HepG2 (cell line): ENCODE results near the gene TAF1B. TPM values are rescaled to one million over a fixed set of nuclear protein-coding genes. Genes with fewer than 3 reads are reported as not detected.

Experiments used
- CCDC6 ChIP-seq: sonication (generic); formaldehyde crosslinking; IDR thresholded peaks from 2 replicates; pipeline ENCODE4 v1.8.1; 2022; ENCODE audit warnings: mild to moderate bottlenecking, missing genetic modification reagents, moderate library complexity
- EED ChIP-seq: sonication (generic); formaldehyde crosslinking; IDR thresholded peaks from 2 replicates; pipeline ENCODE4 v1.5.0; 2020; ENCODE audit warnings: mild to moderate bottlenecking, missing genetic modification reagents
- HOMEZ ChIP-seq: IDR thresholded peaks from 2 replicates; pipeline ENCODE4 v1.6.1; 2016; ENCODE audit warnings: low read depth
- PAXIP1 ChIP-seq: sonication (generic); formaldehyde crosslinking; conservative IDR thresholded peaks from 2 replicates; pipeline ENCODE4 v1.4.0; 2020; ENCODE audit warnings: mild to moderate bottlenecking, missing genetic modification reagents, moderate library complexity
- SMARCE1 ChIP-seq: fragments of 450-650 bp; IDR thresholded peaks from 2 replicates; pipeline ENCODE4 v1.6.1; 2017; ENCODE audit warnings: borderline replicate concordance
- SRF ChIP-seq: IDR thresholded peaks from 2 replicates; pipeline ENCODE4 v1.6.1; 2011; ENCODE audit warnings: mild to moderate bottlenecking, low read depth, low read length, moderate library complexity
- TBL1XR1 ChIP-seq: fragments of 150-350 bp; IDR thresholded peaks from 2 replicates; pipeline ENCODE4 v1.6.1; 2014; ENCODE audit warnings: borderline replicate concordance, low read length; ENCODE audit not compliant: partially characterized antibody
- TFDP2 ChIP-seq: sonication (generic); formaldehyde crosslinking; IDR thresholded peaks from 2 replicates; pipeline ENCODE4 v1.4.0; 2020; ENCODE audit warnings: missing genetic modification reagents
- THAP11 ChIP-seq: IDR thresholded peaks from 2 replicates; pipeline ENCODE4 v1.6.1; 2016; ENCODE audit warnings: missing biosample characterization, missing genetic modification reagents
- THAP7 ChIP-seq: sonication (generic); formaldehyde crosslinking; IDR thresholded peaks from 2 replicates; pipeline ENCODE4 v1.8.1; 2023; ENCODE audit warnings: mild to moderate bottlenecking, missing genetic modification reagents
- THAP9 ChIP-seq: sonication (generic); formaldehyde crosslinking; IDR thresholded peaks from 2 replicates; pipeline ENCODE4; 2020; ENCODE audit warnings: missing genetic modification reagents, mild to moderate bottlenecking, borderline replicate concordance
- ZNF12 ChIP-seq: sonication (generic); formaldehyde crosslinking; IDR thresholded peaks from 2 replicates; pipeline ENCODE4 v1.5.0; 2020; ENCODE audit warnings: missing genetic modification reagents
- ZNF232 ChIP-seq: sonication (generic); formaldehyde crosslinking; IDR thresholded peaks from 2 replicates; pipeline ENCODE4 v1.4.0; 2020; ENCODE audit warnings: missing genetic modification reagents, borderline replicate concordance
- ZNF280B ChIP-seq: sonication (generic); formaldehyde crosslinking; IDR thresholded peaks from 2 replicates; pipeline ENCODE4 v1.5.0; 2020; ENCODE audit warnings: missing genetic modification reagents, mild to moderate bottlenecking, borderline replicate concordance
- ZNF468 ChIP-seq: sonication (generic); formaldehyde crosslinking; IDR thresholded peaks from 2 replicates; pipeline ENCODE4 v1.8.0; 2022; ENCODE audit warnings: mild to moderate bottlenecking, moderate library complexity, missing genetic modification reagents
- ZNF556 ChIP-seq: sonication (generic); formaldehyde crosslinking; IDR thresholded peaks from 2 replicates; pipeline ENCODE4 v1.4.0; 2020; ENCODE audit warnings: mild to moderate bottlenecking, missing genetic modification reagents, borderline replicate concordance
- ZNF572 ChIP-seq: sonication (generic); formaldehyde crosslinking; IDR thresholded peaks from 2 replicates; pipeline ENCODE4 v1.5.1; 2020; ENCODE audit warnings: mild to moderate bottlenecking, missing genetic modification reagents
- ZNF652 ChIP-seq: IDR thresholded peaks from 2 replicates; pipeline ENCODE4 v1.6.1; 2016; ENCODE audit warnings: low read depth, borderline replicate concordance
- polyA plus RNA-seq, 8 experiments: library from polyadenylated mRNA; depleted of rRNA in 3 of 8; stranded (reverse) in 7 of 8; unstranded in 1 of 8; fragments of >200 nt; fragmentation: Illumina TruSeq in 4 of 8; extraction: Trizol in 4 of 8; gene quantifications; 2 replicates each; pipeline versions ENCODE4 v1.2.1 to v1.2.3, GENCODE V29; 2011 to 2016; ENCODE audit warnings: low read depth in 4 of 8, missing spikeins in 1 of 8, mixed read lengths in 1 of 8; ENCODE audit not compliant: insufficient read depth in 1 of 8
- total RNA-seq, 5 experiments: library from RNA; depleted of rRNA; stranded (reverse); fragments of >200 nt; fragmentation: Illumina TruSeq; extraction: Trizol; gene quantifications; 2 replicates each; pipeline ENCODE4 v1.2.3, GENCODE V29; 2016; ENCODE audit warnings: low read depth in 1 of 5

The TAF1B gene
- total and polyA plus RNA-seq, 2 of the 13 experiments (the other 11 are each of a cell fraction or from before 2014, with no cell fraction given) = 13.3 to 27.7 TPM

GRCh38 chr2:9949992-9950520, 106.8 kb downstream of the TAF1B start (continued):
- 0 out of 2 replicates have a peak, but pooled peaks have one; percentile 49 for TF ChIP-seq ZNF572 (CRISPR knock-in tag)
- TF ChIP-seq ZNF280B (CRISPR knock-in tag) = no peak; the same call in 1 of the 2 replicates
- TF ChIP-seq HOMEZ (CRISPR knock-in tag) = no peak
- TF ChIP-seq ZNF468 (CRISPR knock-in tag) = no peak
- no peak for TF ChIP-seq SMARCE1
- TF ChIP-seq THAP7 = no peak; the same call in 1 of the 2 replicates
- TF ChIP-seq ZNF652 = no peak
- no peak for TF ChIP-seq SRF
- TF ChIP-seq THAP9 (CRISPR knock-in tag) = 0 out of 2 replicates have a peak, but pooled peaks have one; percentile 31
- TF ChIP-seq THAP11 (CRISPR knock-in tag) = 0 out of 2 replicates have a peak, but pooled peaks have one; percentile 6
- TF ChIP-seq PAXIP1 (CRISPR knock-in tag) = no peak
- TF ChIP-seq EED (CRISPR knock-in tag) = peak; percentile 13; the same call in 1 of the 2 replicates
- no peak for TF ChIP-seq ZNF232 (CRISPR knock-in tag)
- TF ChIP-seq CCDC6 (CRISPR knock-in tag) = no peak
- TF ChIP-seq TBL1XR1 = no peak
- no peak for TF ChIP-seq TFDP2
- TF ChIP-seq ZNF12 = no peak
- no peak for TF ChIP-seq ZNF556 (CRISPR knock-in tag)
